Chondrocyte (in vitro differentiated cells): ENCODE results near the gene KIAA1217. TPM values are rescaled to one million over a fixed set of nuclear protein-coding genes. Genes with fewer than 3 reads are reported as not detected.

Source experiments
- DNase-seq: peaks from one replicate; pipeline ENCODE4 v3.0.0; 2021; ENCODE audit warnings: mixed read lengths, low spot score
- H3K27ac Mint-ChIP-seq: one replicate; pipeline ENCODE4 v1.8.0; 2021; ENCODE audit warnings: mild to moderate bottlenecking, moderate library complexity, mixed read lengths; ENCODE audit not compliant: unreplicated experiment
- H3K27me3 Mint-ChIP-seq: 2 replicates; pipeline ENCODE4 v1.8.0; 2021; ENCODE audit warnings: low read depth, mixed read lengths
- H3K36me3 Mint-ChIP-seq: 2 replicates; pipeline ENCODE4 v1.8.0; 2021; ENCODE audit warnings: low read depth, mixed read lengths
- H3K4me1 Mint-ChIP-seq: 2 replicates; pipeline ENCODE4 v1.8.0; 2021; ENCODE audit warnings: low read depth, mild to moderate bottlenecking, mixed read lengths
- H3K4me3 Mint-ChIP-seq: one replicate; pipeline ENCODE4 v1.8.0; 2021; ENCODE audit warnings: mild to moderate bottlenecking, moderate library complexity, mixed read lengths; ENCODE audit not compliant: unreplicated experiment
- H3K9me3 Mint-ChIP-seq: 2 replicates; pipeline ENCODE4 v1.8.0; 2021; ENCODE audit warnings: low read depth, mixed read lengths
- CTCF ChIP-seq: fragments of 200-600 bp; sonication (generic); IDR thresholded peaks from 2 replicates; pipeline ENCODE4 v1.5.0; 2021; ENCODE audit warnings: antibody characterized with exemption, mild to moderate bottlenecking, moderate library complexity
- total RNA-seq: library from RNA; stranded (reverse); gene quantifications from 3 replicates; pipeline ENCODE4 v1.2.1, GENCODE V29; 2021

KIAA1217 gene
- total RNA-seq, 1 donor from 2014 or later, result 13.2 TPM

- Mint-ChIP-seq H3K9me3 (peaks cover 5% of the 10 kb centered on the region), H3K27ac (no peak overlapping the region), H3K36me3 (peaks cover 8% of the 10 kb centered on the region), H3K4me1 (peaks cover 4% of the 10 kb centered on the region), H3K4me3 (no peak overlapping the region), H3K27me3 (no peaks in the 10 kb centered on the region)
- no peak for TF ChIP-seq CTCF
- no peak for DNase-seq
Measured at GRCh38 chr10:24502006-24502405, 293.1 kb downstream of the KIAA1217 start.

GRCh38 chr10:24502801-24503460 is 294.0 kb downstream of the KIAA1217 start:
- DNase-seq, result no peak

DNA sequence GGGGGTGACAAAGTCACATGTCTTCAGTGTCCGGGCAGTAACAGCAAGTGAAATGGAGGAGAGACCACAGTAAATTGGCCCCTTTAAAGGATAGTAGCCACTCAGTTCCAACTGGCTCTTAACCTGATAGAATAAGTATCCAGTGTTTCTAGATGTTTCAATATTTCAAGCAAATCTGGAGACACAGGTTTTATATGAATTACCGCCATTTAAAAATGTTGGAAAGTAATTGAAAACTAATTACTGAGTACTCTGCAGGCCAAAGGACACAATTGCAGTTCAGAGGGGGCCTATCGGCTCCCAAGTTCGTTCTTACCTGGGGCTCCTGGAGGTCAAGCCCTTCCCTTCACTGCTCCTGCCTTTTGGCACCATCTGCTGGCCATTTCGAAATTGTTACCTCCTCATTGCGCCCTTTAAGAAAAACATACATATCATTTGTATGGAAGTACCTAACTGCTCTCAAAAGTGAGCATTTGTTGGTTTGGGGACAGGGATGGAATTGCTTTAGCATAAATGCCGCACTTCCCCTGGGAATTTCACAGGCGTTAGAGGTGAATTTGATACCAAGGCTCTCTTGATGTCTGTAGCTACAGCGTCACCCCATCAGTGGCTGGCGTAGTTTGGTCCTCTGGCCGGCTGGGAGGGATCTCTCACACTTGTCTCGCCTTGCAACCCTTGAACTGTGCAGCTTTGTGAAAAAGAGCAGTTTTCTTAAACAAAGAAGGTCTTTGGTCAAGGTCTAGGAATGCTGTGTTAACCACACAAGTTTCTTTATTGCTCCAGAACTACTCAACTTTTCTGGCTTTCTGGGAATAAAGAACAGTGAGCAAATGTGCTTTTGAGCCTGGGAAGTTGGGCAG is 294.8 kb downstream of the KIAA1217 start:
- Mint-ChIP-seq H3K9me3 (peaks cover 9% of the 10 kb centered on the region), H3K4me1 (peaks cover 4% of the 10 kb centered on the region), H3K27ac (no peak overlapping the region), H3K27me3 (no peaks in the 10 kb centered on the region), H3K4me3 (no peak overlapping the region), H3K36me3 (peaks cover 8% of the 10 kb centered on the region)
- peak; percentile 91 for TF ChIP-seq CTCF
- DNase-seq, result no peak

More at GRCh38 chr10:24502801-24503460, 294.0 kb downstream of the KIAA1217 start:
- Mint-ChIP-seq H3K4me1 (peaks cover 4% of the 10 kb centered on the region), H3K9me3 (peaks cover 9% of the 10 kb centered on the region), H3K27ac (no peak overlapping the region), H3K27me3 (no peaks in the 10 kb centered on the region), H3K36me3 (peaks cover 11% of the 10 kb centered on the region), H3K4me3 (no peak overlapping the region)
- no peak for TF ChIP-seq CTCF

GRCh38 chr10:24505759-24506158 is 296.8 kb downstream of the KIAA1217 start:
- Mint-ChIP-seq H3K4me3 (no peak overlapping the region), H3K9me3 (peaks cover 9% of the 10 kb centered on the region), H3K4me1 (peaks cover 4% of the 10 kb centered on the region), H3K27ac (no peak overlapping the region), H3K36me3 (peaks cover 8% of the 10 kb centered on the region), H3K27me3 (peaks cover 3% of the 10 kb centered on the region)
- no peak for DNase-seq
- TF ChIP-seq CTCF, result no peak

DNA sequence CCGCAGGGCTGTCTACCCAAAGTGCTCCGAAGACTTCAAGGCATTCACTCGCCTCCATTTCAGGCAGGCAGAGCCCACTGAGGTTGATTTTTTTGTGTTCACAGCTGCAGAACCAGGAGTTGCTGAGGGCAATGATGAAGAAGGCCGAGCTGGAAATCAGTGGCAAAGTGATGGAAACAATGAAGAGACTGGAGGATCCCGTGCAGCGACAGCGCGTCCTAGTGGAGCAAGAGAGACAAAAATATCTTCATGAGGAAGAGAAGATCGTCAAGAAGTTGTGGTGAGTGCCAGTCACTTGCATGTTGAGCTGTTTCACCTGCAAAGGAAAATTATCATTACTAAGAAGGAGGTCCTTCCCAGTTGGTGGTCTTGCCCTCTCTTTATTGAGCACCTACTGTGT is 304.2 kb downstream of the KIAA1217 start:
- Mint-ChIP-seq H3K4me3 (no peak overlapping the region), H3K9me3 (no peaks in the 10 kb centered on the region), H3K36me3 (no peaks in the 10 kb centered on the region), H3K27me3 (peaks cover 3% of the 10 kb centered on the region), H3K27ac (no peak overlapping the region), H3K4me1 (no peaks in the 10 kb centered on the region)
- TF ChIP-seq CTCF, result peak; percentile 67
- no peak for DNase-seq
